CD14-positive monocyte (primary cell): Measurements from ENCODE around the gene ZBTB7C. TPM values are rescaled to one million over a fixed set of nuclear protein-coding genes. Genes with fewer than 3 reads are reported as not detected.
A peak's percentile ranks its signal among the peaks of the same experiment; 100 is the strongest.

Experiments
- DNase-seq, 3 donors: peaks; one replicate each; pipeline ENCODE4 v3.0.0-alpha.2; 2011 to 2022
- H2AFZ ChIP-seq: 2 replicates; pipeline ENCODE4 v1.6.0; 2012; ENCODE audit warnings: mild to moderate bottlenecking, low read depth, low read length, inconsistent platforms; ENCODE audit not compliant: insufficient read depth, poor library complexity, severe bottlenecking
- H3K27ac ChIP-seq, 2 donors: 1 replicate in 1 of 2; 2 replicates in 1 of 2; pipeline ENCODE4 v1.5.1; 2012 to 2013; ENCODE audit warnings: low read length in 2 of 2, control low read depth in 1 of 2, inconsistent platforms in 1 of 2, low read depth in 1 of 2, mild to moderate bottlenecking in 1 of 2
- H3K27me3 ChIP-seq, 2 donors: one replicate each; pipeline versions ENCODE4 v1.6.0 to v1.6.1; 2011 to 2013; ENCODE audit warnings: low read length in 2 of 2; ENCODE audit not compliant: control insufficient read depth in 2 of 2, insufficient read depth in 2 of 2
- H3K36me3 ChIP-seq, 2 donors: replicated peaks in 1 of 2; 1 replicate in 1 of 2; 2 replicates in 1 of 2; pipeline versions ENCODE4 v1.5.1 to v1.6.1; 2012 to 2013; ENCODE audit warnings: low read length in 2 of 2, control low read depth in 1 of 2, inconsistent platforms in 1 of 2, mild to moderate bottlenecking in 1 of 2; ENCODE audit not compliant: insufficient read depth in 2 of 2, control insufficient read depth in 1 of 2
- H3K4me1 ChIP-seq, 2 donors: 1 replicate in 1 of 2; 2 replicates in 1 of 2; pipeline versions ENCODE4 v1.5.1 to v1.6.1; 2012 to 2013; ENCODE audit warnings: low read length in 2 of 2, control low read depth in 1 of 2, inconsistent platforms in 1 of 2, mild to moderate bottlenecking in 1 of 2, moderate library complexity in 1 of 2; ENCODE audit not compliant: insufficient read depth in 2 of 2, control insufficient read depth in 1 of 2
- H3K4me2 ChIP-seq: replicated peaks from 2 replicates; pipeline ENCODE3; 2012; ENCODE audit warnings: low read length, moderate library complexity, mild to moderate bottlenecking; ENCODE audit not compliant: poor library complexity, severe bottlenecking; ENCODE audit errors: extremely low read depth
- H3K4me3 ChIP-seq, 3 experiments: fragments of 200-600 bp in 1 of 3; sonication (generic) in 1 of 3; replicated peaks in 1 of 3; 1 replicate in 2 of 3; 2 replicates in 1 of 3; pipeline ENCODE4 v1.5.1; 2011 to 2013; ENCODE audit warnings: low read length in 3 of 3, mild to moderate bottlenecking in 3 of 3, control low read depth in 2 of 3, low read depth in 2 of 3, inconsistent platforms in 1 of 3, moderate library complexity in 1 of 3
- H3K79me2 ChIP-seq: 2 replicates; pipeline ENCODE4 v1.6.0; 2012; ENCODE audit warnings: mild to moderate bottlenecking, control low read depth, inconsistent platforms, low read length, moderate library complexity; ENCODE audit not compliant: insufficient read depth
- H3K9ac ChIP-seq: 2 replicates; pipeline ENCODE4 v1.6.0; 2017; ENCODE audit warnings: low read length, mild to moderate bottlenecking; ENCODE audit not compliant: insufficient read depth, poor library complexity, severe bottlenecking
- H3K9me3 ChIP-seq, 2 donors: replicated peaks in 1 of 2; 1 replicate in 1 of 2; 2 replicates in 1 of 2; pipeline versions ENCODE4 v1.5.1 to v1.6.1; 2012 to 2013; ENCODE audit warnings: low read length in 2 of 2, control low read depth in 1 of 2; ENCODE audit not compliant: control insufficient read depth in 1 of 2, insufficient read depth in 1 of 2
- H4K20me1 ChIP-seq: 2 replicates; pipeline ENCODE4 v1.6.0; 2012; ENCODE audit warnings: mild to moderate bottlenecking, low read length, control low read depth, moderate library complexity; ENCODE audit not compliant: insufficient read depth
- H3K27ac Mint-ChIP-seq, 7 donors: one replicate each; pipeline ENCODE4 v1.8.0; 2020; ENCODE audit warnings: mild to moderate bottlenecking in 7 of 7, mixed read lengths in 7 of 7, moderate library complexity in 6 of 7, inconsistent platforms in 2 of 7
- H3K27me3 Mint-ChIP-seq, 3 donors: one replicate each; pipeline ENCODE4 v1.8.0; 2021 to 2022; ENCODE audit warnings: low read depth in 3 of 3, mild to moderate bottlenecking in 3 of 3, mixed read lengths in 3 of 3, moderate library complexity in 3 of 3, inconsistent platforms in 1 of 3
- H3K36me3 Mint-ChIP-seq, 2 donors: one replicate each; pipeline ENCODE4 v1.8.0; 2020; ENCODE audit warnings: mixed read lengths in 2 of 2, inconsistent platforms in 1 of 2, mild to moderate bottlenecking in 1 of 2
- H3K4me1 Mint-ChIP-seq: one replicate; pipeline ENCODE4 v1.8.0; 2020; ENCODE audit warnings: mild to moderate bottlenecking, mixed read lengths
- H3K4me3 Mint-ChIP-seq, 2 donors: one replicate each; pipeline ENCODE4 v1.8.0; 2020; ENCODE audit warnings: mild to moderate bottlenecking in 2 of 2, mixed read lengths in 2 of 2, moderate library complexity in 1 of 2
- H3K9me3 Mint-ChIP-seq, 7 donors: one replicate each; pipeline ENCODE4 v1.8.0; 2020 to 2022; ENCODE audit warnings: mixed read lengths in 7 of 7, mild to moderate bottlenecking in 6 of 7, moderate library complexity in 6 of 7, inconsistent platforms in 2 of 7
- CTCF ChIP-seq: fragments of 200-600 bp; IDR thresholded peaks from one replicate; pipeline ENCODE4 v1.8.0; 2022; ENCODE audit warnings: antibody characterized with exemption, mild to moderate bottlenecking
- WGBS: methylation state at CpG from one replicate; pipeline ENCODE4 v1.1.5; 2013; ENCODE audit warnings: missing lambda C conversion rate; ENCODE audit not compliant: insufficient coverage; 5-methylcytosine and 5-hydroxymethylcytosine counted together
- intact Hi-C, 2 donors: fragments of 100-400 bp; cut with micrococcal nuclease; formaldehyde crosslinking; loops; one replicate each; pipeline versions ENCODE4 v1.15.0 to v1.15.1; 2023
- polyA plus RNA-seq, 3 donors: library from polyadenylated mRNA; depleted of rRNA in 1 of 3; unstranded in 2 of 3; stranded (reverse) in 1 of 3; fragments of 300-500 nt in 2 of 3; fragments of >200 nt in 1 of 3; fragmentation: Illumina TruSeq in 2 of 3; gene quantifications; 1 replicate in 2 of 3; 2 replicates in 1 of 3; pipeline ENCODE4 v1.2.3, GENCODE V29; 2012 to 2021

The ZBTB7C gene
- polyA plus RNA-seq, 3 donors, result 0.03 to 0.09 TPM; not detected in 1

GRCh38 chr18:48455555-48456478, 46.6 kb upstream of the ZBTB7C start:
- no peak overlapping the region for H3K4me3 ChIP-seq
- no peaks in the 10 kb centered on the region for H3K36me3 ChIP-seq
- no peaks in the 10 kb centered on the region for H3K9me3 ChIP-seq
- no peak overlapping the region for H2AFZ ChIP-seq
- DNase-seq, result no peak
- H3K4me1 ChIP-seq, result peaks cover 5 to 9% of the 10 kb centered on the region in 2 donors
- Mint-ChIP-seq H3K4me1 (peaks cover 16% of the 10 kb centered on the region), H3K36me3 (no peaks in the 10 kb centered on the region), H3K27ac (peak overlapping the region in 3 of 7 donors; percentile 14 to 15 (median 15)), H3K9me3 (no peaks in the 10 kb centered on the region), H3K4me3 (peak overlapping the region in 1 of 2 donors; percentile 64), H3K27me3 (peaks cover 24 to 51% (median 29%) of the 10 kb centered on the region in 3 donors)
- H3K27ac ChIP-seq, result no peak overlapping the region
- H4K20me1 ChIP-seq, result no peaks in the 10 kb centered on the region
- WGBS, result 25% methylated on average over 11 of the region's 13 CpGs
- H3K27me3 ChIP-seq, result peaks cover 0 to 28% of the 10 kb centered on the region in 2 donors
- intact Hi-C loops, result no loop called here
- H3K4me2 ChIP-seq, result no peak overlapping the region
- no peak overlapping the region for H3K9ac ChIP-seq
- no peaks in the 10 kb centered on the region for H3K79me2 ChIP-seq
- no peak for TF ChIP-seq CTCF

- Histone ChIP-seq H3K9ac (no peak overlapping the region), H3K9me3 (no peaks in the 10 kb centered on the region), H3K27me3 (peaks cover 0 to 30% of the 10 kb centered on the region in 2 donors), H3K4me3 (no peak overlapping the region), H2AFZ (no peak overlapping the region), H3K27ac (no peak overlapping the region), H4K20me1 (no peaks in the 10 kb centered on the region), H3K4me1 (peaks cover 4 to 8% of the 10 kb centered on the region in 2 donors), H3K79me2 (no peaks in the 10 kb centered on the region), H3K4me2 (no peak overlapping the region), H3K36me3 (no peaks in the 10 kb centered on the region)
- H3K27ac Mint-ChIP-seq, result peak overlapping the region in 1 of 7 donors; percentile 11
- no peak for DNase-seq
- peaks cover 23 to 60% (median 25%) of the 10 kb centered on the region in 3 donors for H3K27me3 Mint-ChIP-seq
- TF ChIP-seq CTCF, result no peak
- H3K9me3 Mint-ChIP-seq, result no peaks in the 10 kb centered on the region
- intact Hi-C loops, result no loop called here
- H3K4me3 Mint-ChIP-seq, result peak overlapping the region in 1 of 2 donors; percentile 42
- no CpG with 5 or more reads among the region's 6 CpGs for WGBS
- H3K36me3 Mint-ChIP-seq, result no peaks in the 10 kb centered on the region
- peaks cover 13% of the 10 kb centered on the region for H3K4me1 Mint-ChIP-seq
Measured at GRCh38 chr18:48454261-48454757, 45.1 kb upstream of the ZBTB7C start.
